CD4-positive, alpha-beta memory T cell (primary cell): ENCODE measurements around the gene GPR141. TPM values are rescaled to one million over a fixed set of nuclear protein-coding genes. Genes with fewer than 3 reads are reported as not detected.
"Not testable (repeated sequence)": the region's sequence is repeated elsewhere in the genome, so short reads cannot be mapped to it uniquely, and the experiment has no call there.

Source experiments
- CTCF ChIA-PET: fragments of 350-600 bp; sonication (Branson Sonifier 250); formaldehyde crosslinking; loops from one replicate; lab custom pipeline; 2021; ENCODE audit warnings: inconsistent platforms; ENCODE audit not compliant: partially characterized antibody; lab: Charles Lee
- POLR2A ChIA-PET: fragments of 350-600 bp; sonication (Branson Sonifier 250); formaldehyde crosslinking; loops from one replicate; lab custom pipeline; 2021; ENCODE audit not compliant: partially characterized antibody; lab: Charles Lee
- DNase-seq, 5 donors: peaks; one replicate each; pipeline versions ENCODE4 v3.0.0 to v3.0.0-alpha.2; 2020 to 2022; ENCODE audit warnings: mixed read lengths in 1 of 5
- H3K27ac ChIP-seq: one replicate; pipeline ENCODE4 v1.7.0; 2013; ENCODE audit warnings: low read depth, low read length
- H3K27me3 ChIP-seq: 2 replicates; pipeline ENCODE4 v1.7.0; 2013; ENCODE audit warnings: mild to moderate bottlenecking, low read length, moderate library complexity; ENCODE audit not compliant: insufficient read depth
- H3K36me3 ChIP-seq: 2 replicates; pipeline ENCODE4 v1.7.0; 2013; ENCODE audit warnings: mild to moderate bottlenecking, low read length, moderate library complexity; ENCODE audit not compliant: insufficient read depth
- H3K4me1 ChIP-seq: 2 replicates; pipeline ENCODE4 v1.7.0; 2013; ENCODE audit warnings: mild to moderate bottlenecking, low read length, moderate library complexity; ENCODE audit not compliant: insufficient read depth
- H3K4me3 ChIP-seq, 2 donors: one replicate each; pipeline ENCODE4 v1.7.0; 2013; ENCODE audit warnings: low read length in 2 of 2, mild to moderate bottlenecking in 1 of 2
- H3K9me3 ChIP-seq, 2 donors: one replicate each; pipeline ENCODE4 v1.7.0; 2013; ENCODE audit warnings: low read length in 2 of 2, control low read depth in 1 of 2; ENCODE audit not compliant: control insufficient read depth in 1 of 2
- H3K27ac Mint-ChIP-seq, 7 donors: one replicate each; pipeline ENCODE4 v1.8.0; 2020 to 2021; ENCODE audit warnings: mixed read lengths in 7 of 7, mild to moderate bottlenecking in 6 of 7, inconsistent platforms in 3 of 7, moderate library complexity in 3 of 7
- H3K27me3 Mint-ChIP-seq, 2 donors: one replicate each; pipeline ENCODE4 v1.8.0; 2020 to 2021; ENCODE audit warnings: mixed read lengths in 2 of 2
- H3K36me3 Mint-ChIP-seq, 2 donors: one replicate each; pipeline ENCODE4 v1.8.0; 2020 to 2021; ENCODE audit warnings: mixed read lengths in 2 of 2, inconsistent platforms in 1 of 2, mild to moderate bottlenecking in 1 of 2
- H3K4me1 Mint-ChIP-seq, 4 donors: one replicate each; pipeline ENCODE4 v1.8.0; 2020 to 2021; ENCODE audit warnings: mixed read lengths in 4 of 4, mild to moderate bottlenecking in 1 of 4
- H3K4me3 Mint-ChIP-seq, 8 donors: one replicate each; pipeline ENCODE4 v1.8.0; 2020 to 2021; ENCODE audit warnings: mixed read lengths in 8 of 8, mild to moderate bottlenecking in 7 of 8, moderate library complexity in 6 of 8, inconsistent platforms in 3 of 8
- H3K9me3 Mint-ChIP-seq, 8 donors: one replicate each; pipeline ENCODE4 v1.8.0; 2020 to 2021; ENCODE audit warnings: mixed read lengths in 8 of 8, mild to moderate bottlenecking in 5 of 8, inconsistent platforms in 3 of 8, moderate library complexity in 1 of 8
- intact Hi-C: fragments of 100-400 bp; cut with micrococcal nuclease; formaldehyde crosslinking; loops from one replicate; pipeline ENCODE4 v1.15.1; 2023
- polyA plus RNA-seq, 2 donors: library from polyadenylated mRNA; unstranded; fragments of 300-500 nt; fragmentation: Illumina TruSeq; gene quantifications; one replicate each; pipeline ENCODE4 v1.2.3, GENCODE V29; 2021
- total RNA-seq, 2 experiments: library from RNA; stranded (reverse); gene quantifications; one replicate each; pipeline ENCODE4 v1.2.3, GENCODE V29; 2021

GPR141 gene
- total and polyA plus RNA-seq, 4 experiments from 2014 or later: not detected

DNA sequence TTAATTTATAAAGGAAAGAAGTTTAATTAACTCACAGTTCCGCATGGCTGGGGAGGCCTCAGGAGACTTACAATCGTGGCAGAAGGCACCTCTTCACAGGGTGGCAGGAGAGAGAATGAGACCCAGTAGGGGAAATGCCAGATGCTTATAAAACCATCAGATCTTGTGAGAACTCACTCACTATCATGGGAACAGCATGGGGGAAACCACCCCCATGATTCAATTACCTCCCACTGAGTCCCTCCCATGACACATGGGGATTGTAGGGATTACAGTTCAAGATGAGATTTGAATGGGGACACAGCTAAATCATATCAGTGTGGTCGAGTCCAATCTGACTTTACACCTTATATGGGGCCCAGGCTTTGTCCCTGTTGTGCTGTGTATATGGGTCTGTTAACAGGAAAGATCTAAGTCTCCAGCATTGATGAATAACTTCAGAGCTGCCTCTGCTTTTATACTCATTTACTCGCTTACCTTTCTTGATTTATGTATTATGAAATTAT, 20.8 kb downstream of the GPR141 start:
- H3K27me3 ChIP-seq, H3K9me3 ChIP-seq, H3K4me3 Mint-ChIP-seq, POLR2A ChIA-PET, H3K4me3 ChIP-seq, H3K27me3 Mint-ChIP-seq, H3K36me3 ChIP-seq, H3K27ac ChIP-seq, intact Hi-C loops, H3K4me1 Mint-ChIP-seq, H3K4me1 ChIP-seq, H3K27ac Mint-ChIP-seq, DNase-seq, H3K9me3 Mint-ChIP-seq, H3K36me3 Mint-ChIP-seq: not testable (repeated sequence)
- CTCF ChIA-PET: interaction anchor here (1.1 kb wide), 1 partner anchor 10 kb away, joined by 3 read pairs; no protein-coding TSS in a partner anchor

DNA sequence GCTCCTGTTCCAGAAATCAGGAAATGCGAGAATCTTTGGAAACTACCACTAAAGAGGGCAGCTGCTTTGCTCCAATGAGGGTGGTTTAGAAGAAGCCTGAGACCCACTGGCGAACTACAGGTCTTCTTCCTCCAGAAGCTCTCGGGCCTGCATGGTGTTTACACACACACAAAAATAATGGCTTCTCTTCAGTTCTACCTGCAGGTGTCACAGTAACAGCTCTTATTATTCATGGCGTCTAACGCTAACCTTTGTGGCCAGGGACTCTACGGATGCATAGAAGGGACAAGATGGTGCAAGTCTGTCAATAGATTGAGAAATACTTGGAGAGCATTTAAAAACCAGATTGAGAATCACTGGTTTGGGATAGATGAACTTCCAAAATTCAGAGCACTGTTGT, 22.4 kb downstream of the GPR141 start:
- ChIA-PET POLR2A (no interaction called here), CTCF (no interaction called here)
- Mint-ChIP-seq H3K4me3 (no peak overlapping the region), H3K36me3 (no peaks in the 10 kb centered on the region), H3K9me3 (no peaks in the 10 kb centered on the region), H3K27me3 (peaks cover 4 to 5% of the 10 kb centered on the region in 2 donors), H3K4me1 (no peaks in the 10 kb centered on the region), H3K27ac (no peak overlapping the region)
- Histone ChIP-seq H3K4me1 (no peaks in the 10 kb centered on the region), H3K27ac (no peak overlapping the region), H3K36me3 (no peaks in the 10 kb centered on the region), H3K27me3 (no peaks in the 10 kb centered on the region), H3K4me3 (no peak overlapping the region), H3K9me3 (no peaks in the 10 kb centered on the region)
- DNase-seq: no peak
- intact Hi-C loops: no loop called here

GRCh38 chr7:37706804-37707203, 23.2 kb downstream of the GPR141 start:
- ChIA-PET CTCF (no interaction called here), POLR2A (no interaction called here)
- Histone ChIP-seq H3K4me1 (no peaks in the 10 kb centered on the region), H3K27ac (no peak overlapping the region), H3K36me3 (no peaks in the 10 kb centered on the region), H3K4me3 (no peak overlapping the region), H3K9me3 (no peaks in the 10 kb centered on the region), H3K27me3 (no peaks in the 10 kb centered on the region)
- DNase-seq: no peak
- H3K4me3 Mint-ChIP-seq: no peak overlapping the region
- intact Hi-C loops: no loop called here
- H3K4me1 Mint-ChIP-seq: no peaks in the 10 kb centered on the region
- peaks cover 4 to 5% of the 10 kb centered on the region in 2 donors for H3K27me3 Mint-ChIP-seq
- no peaks in the 10 kb centered on the region for H3K9me3 Mint-ChIP-seq
- peak overlapping the region in 1 of 7 donors; percentile 63 for H3K27ac Mint-ChIP-seq
- no peaks in the 10 kb centered on the region for H3K36me3 Mint-ChIP-seq

DNA sequence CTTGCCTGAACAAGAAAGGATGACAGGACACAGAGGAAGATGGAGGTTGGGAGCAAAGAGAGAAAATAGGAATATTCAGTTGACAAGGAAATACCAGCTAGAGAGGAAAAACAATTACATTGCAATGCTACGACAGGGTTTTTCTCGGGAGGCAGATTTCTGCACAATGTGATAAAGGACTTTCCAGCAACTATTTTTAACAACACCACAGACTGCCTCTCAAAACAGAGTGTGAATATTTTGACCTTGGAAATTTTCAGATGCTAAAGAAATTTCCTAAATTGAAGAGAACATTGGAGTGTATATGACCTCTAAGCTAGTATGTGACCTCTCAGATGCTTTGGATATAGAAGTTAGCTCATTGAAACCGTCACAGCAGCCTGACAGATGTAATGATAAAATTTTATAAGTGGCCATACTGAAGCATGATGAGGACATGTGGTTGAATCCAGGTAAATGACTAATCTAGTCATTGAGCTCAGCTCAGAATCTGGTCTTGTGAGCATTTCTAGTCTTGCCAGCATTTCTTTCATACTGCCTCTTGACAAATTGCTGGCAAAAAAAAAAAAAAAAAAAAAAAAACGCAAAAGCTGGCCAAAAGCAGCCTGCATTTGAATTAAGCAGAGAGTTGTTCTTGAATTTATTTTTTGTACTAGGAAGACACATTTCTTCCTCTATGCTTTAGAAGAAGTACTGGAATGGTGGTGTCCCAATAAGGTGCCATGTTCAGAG, 24.4 kb downstream of the GPR141 start:
- H3K9me3 Mint-ChIP-seq: no peaks in the 10 kb centered on the region
- no peak overlapping the region for H3K4me3 ChIP-seq
- no peaks in the 10 kb centered on the region for H3K4me1 ChIP-seq
- peaks cover 4 to 7% of the 10 kb centered on the region in 2 donors for H3K27me3 Mint-ChIP-seq
- H3K27me3 ChIP-seq: no peaks in the 10 kb centered on the region
- H3K36me3 ChIP-seq: no peaks in the 10 kb centered on the region
- intact Hi-C loops: no loop called here
- no peaks in the 10 kb centered on the region for H3K36me3 Mint-ChIP-seq
- no peaks in the 10 kb centered on the region for H3K4me1 Mint-ChIP-seq
- CTCF ChIA-PET: no interaction called here
- no peak overlapping the region for H3K4me3 Mint-ChIP-seq
- POLR2A ChIA-PET: interaction anchor here (0.6 kb wide), 1 partner anchor 23 kb away, joined by 3 read pairs; no protein-coding TSS in a partner anchor
- H3K27ac ChIP-seq: no peak overlapping the region
- H3K27ac Mint-ChIP-seq: no peak overlapping the region
- no peaks in the 10 kb centered on the region for H3K9me3 ChIP-seq
- DNase-seq: no peak

- H3K4me3 ChIP-seq: no peak overlapping the region
- no peak overlapping the region for H3K27ac ChIP-seq
- intact Hi-C loops: no loop called here
- DNase-seq: no peak
- no peaks in the 10 kb centered on the region for H3K4me1 ChIP-seq
- Mint-ChIP-seq H3K36me3 (no peaks in the 10 kb centered on the region), H3K4me1 (no peaks in the 10 kb centered on the region), H3K27me3 (peaks cover 4 to 7% of the 10 kb centered on the region in 2 donors), H3K27ac (no peak overlapping the region), H3K9me3 (no peaks in the 10 kb centered on the region), H3K4me3 (no peak overlapping the region)
- H3K36me3 ChIP-seq: no peaks in the 10 kb centered on the region
- H3K9me3 ChIP-seq: no peaks in the 10 kb centered on the region
- H3K27me3 ChIP-seq: no peaks in the 10 kb centered on the region
- POLR2A ChIA-PET: no interaction called here
- CTCF ChIA-PET: interaction anchor here (1.6 kb wide), 1 partner anchor 9 kb away, joined by 3 read pairs; no protein-coding TSS in a partner anchor
Observed at GRCh38 chr7:37709631-37710509, 26.3 kb downstream of the GPR141 start.

DNA sequence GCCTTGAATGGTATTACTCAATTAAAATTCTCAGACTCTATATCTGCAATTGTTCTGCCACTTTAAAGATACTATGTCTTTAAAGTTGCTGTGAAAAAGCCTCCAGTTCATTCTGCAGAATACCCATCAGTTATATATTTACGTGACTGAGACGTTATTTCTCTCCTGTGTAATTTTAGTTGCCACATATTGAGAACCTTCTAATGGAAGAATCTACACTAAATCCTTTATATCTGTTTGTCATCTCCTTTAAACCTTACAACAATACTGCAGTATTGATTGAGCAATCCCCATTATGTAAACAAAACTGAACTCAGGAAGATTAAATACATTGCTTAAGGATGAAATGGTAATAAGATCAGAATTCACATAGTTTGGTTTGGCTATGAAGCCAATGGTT, 30.0 kb downstream of the GPR141 start:
- Mint-ChIP-seq H3K27ac (no peak overlapping the region), H3K4me1 (no peaks in the 10 kb centered on the region), H3K4me3 (no peak overlapping the region), H3K36me3 (no peaks in the 10 kb centered on the region), H3K9me3 (no peaks in the 10 kb centered on the region), H3K27me3 (peaks cover 2 to 3% of the 10 kb centered on the region in 2 donors)
- H3K4me3 ChIP-seq: no peak overlapping the region
- intact Hi-C loops: no loop called here
- H3K27ac ChIP-seq: no peak overlapping the region
- H3K27me3 ChIP-seq: no peaks in the 10 kb centered on the region
- no peak for DNase-seq
- H3K9me3 ChIP-seq: no peaks in the 10 kb centered on the region
- POLR2A ChIA-PET: no interaction called here
- no peaks in the 10 kb centered on the region for H3K4me1 ChIP-seq
- CTCF ChIA-PET: no interaction called here
- no peaks in the 10 kb centered on the region for H3K36me3 ChIP-seq

DNA sequence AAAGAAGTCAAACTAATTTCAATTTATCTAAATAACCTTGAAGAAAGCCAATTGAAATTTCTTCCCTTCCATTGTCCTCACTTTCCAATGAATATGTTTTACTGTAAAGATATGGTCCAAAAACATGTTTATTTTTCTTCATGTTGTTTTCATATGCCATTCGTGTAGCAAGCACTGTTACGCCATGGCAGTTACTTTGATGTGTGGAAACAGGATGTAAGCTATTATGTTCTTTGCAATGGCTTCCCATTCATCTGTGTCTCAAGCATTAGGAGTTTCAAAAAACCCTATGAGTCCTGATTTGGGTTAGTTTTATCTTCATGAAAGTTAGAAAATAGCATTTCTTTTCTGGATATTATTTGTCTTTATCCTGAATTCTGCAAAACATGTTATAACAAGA, 31.0 kb downstream of the GPR141 start:
- H3K4me1 ChIP-seq: no peaks in the 10 kb centered on the region
- DNase-seq: no peak
- H3K27ac ChIP-seq: no peak overlapping the region
- no peak overlapping the region for H3K4me3 ChIP-seq
- intact Hi-C loops: no loop called here
- no peaks in the 10 kb centered on the region for H3K9me3 ChIP-seq
- Mint-ChIP-seq H3K4me1 (no peaks in the 10 kb centered on the region), H3K9me3 (peaks cover 0 to 5% (median 0%) of the 10 kb centered on the region in 8 donors), H3K36me3 (no peaks in the 10 kb centered on the region), H3K27me3 (peaks cover 2 to 4% of the 10 kb centered on the region in 2 donors), H3K4me3 (no peak overlapping the region), H3K27ac (no peak overlapping the region)
- H3K36me3 ChIP-seq: no peaks in the 10 kb centered on the region
- no peaks in the 10 kb centered on the region for H3K27me3 ChIP-seq
- ChIA-PET POLR2A (no interaction called here), CTCF (no interaction called here)
